Colon (tissue), 2 donors: Measurements from ENCODE around the gene GC.
"Not testable (repeated sequence)": the region's sequence is repeated elsewhere in the genome, so short reads cannot be mapped to it uniquely, and the experiment has no call there.

ENCODE experiments used
- FAIRE-seq: peaks from 2 replicates; lab custom pipeline; 2012; peaks lifted over from hg19 to GRCh38; lab: Jason Lieb, UNC
- donor health status: control.
- donor health status: control.

GC gene, protein sequence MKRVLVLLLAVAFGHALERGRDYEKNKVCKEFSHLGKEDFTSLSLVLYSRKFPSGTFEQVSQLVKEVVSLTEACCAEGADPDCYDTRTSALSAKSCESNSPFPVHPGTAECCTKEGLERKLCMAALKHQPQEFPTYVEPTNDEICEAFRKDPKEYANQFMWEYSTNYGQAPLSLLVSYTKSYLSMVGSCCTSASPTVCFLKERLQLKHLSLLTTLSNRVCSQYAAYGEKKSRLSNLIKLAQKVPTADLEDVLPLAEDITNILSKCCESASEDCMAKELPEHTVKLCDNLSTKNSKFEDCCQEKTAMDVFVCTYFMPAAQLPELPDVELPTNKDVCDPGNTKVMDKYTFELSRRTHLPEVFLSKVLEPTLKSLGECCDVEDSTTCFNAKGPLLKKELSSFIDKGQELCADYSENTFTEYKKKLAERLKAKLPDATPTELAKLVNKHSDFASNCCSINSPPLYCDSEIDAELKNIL

GRCh38 chr4:71783972-71784371, at the start of gene GC:
GC (minus strand) TSS chr4:71784079; CDS start chr4:71784018, 61 bp downstream.
- FAIRE-seq, result no peak

GRCh38 chr4:71833232-71833900, 49.5 kb upstream of the GC start:
- FAIRE-seq, result no peak

- FAIRE-seq, result no peak
These were observed 48.2 kb upstream of the GC start for GRCh38 chr4:71832049-71832448.

- FAIRE-seq, result no peak
These were observed 46.8 kb upstream of the GC start for GRCh38 chr4:71830497-71831190.

- FAIRE-seq, result no peak
These were observed 44.6 kb upstream of the GC start for GRCh38 chr4:71828470-71828869.

DNA sequence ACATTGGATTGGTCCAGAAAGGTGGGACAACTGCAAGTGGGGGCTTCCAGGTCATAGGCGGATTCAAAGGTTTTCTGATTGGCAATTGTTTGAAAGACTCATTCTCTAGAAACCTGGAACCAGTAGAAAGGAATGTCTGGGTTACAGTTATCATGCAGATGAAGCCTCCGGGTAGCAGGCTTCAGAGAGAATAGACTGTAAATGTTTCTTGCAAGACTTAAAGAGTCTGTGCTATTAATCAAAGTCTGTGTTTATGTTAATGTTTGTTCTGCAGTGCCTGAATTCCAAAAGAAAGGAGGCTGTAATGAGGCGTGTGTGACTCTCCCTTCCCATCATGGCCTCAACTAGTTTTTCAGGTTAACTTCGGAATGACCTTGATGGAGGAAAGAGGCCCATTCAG, 43.9 kb upstream of the GC start:
- FAIRE-seq, result no peak

DNA sequence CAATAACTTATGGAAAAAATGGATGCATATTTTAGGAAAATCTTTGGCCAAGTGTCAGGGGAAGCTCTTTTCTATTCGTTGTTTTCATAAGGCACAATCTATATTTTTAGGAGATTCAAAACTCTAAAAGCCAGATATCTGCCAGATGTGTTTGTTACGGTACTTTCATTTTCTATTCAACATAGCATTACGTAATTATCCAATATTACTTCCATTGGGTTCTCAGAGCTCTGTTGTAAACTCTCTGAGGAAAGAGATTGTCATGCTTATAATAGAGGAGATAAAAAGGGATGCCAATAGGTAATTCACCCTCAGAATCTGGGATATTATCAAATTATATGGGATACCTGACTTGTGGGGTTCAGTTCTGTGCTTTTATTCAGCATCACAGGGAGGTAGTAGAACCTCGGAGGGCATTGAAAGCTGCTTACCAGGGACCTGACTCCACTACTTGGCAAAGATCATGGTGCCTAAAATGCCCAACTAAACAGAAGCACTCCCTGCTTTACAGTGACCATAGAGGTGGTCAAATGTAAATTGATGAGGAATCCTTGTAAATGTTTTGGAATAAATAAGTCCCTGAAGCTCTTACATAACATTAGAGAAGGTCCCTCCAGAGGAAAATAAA, 32.9 kb upstream of the GC start:
- FAIRE-seq, result no peak

GRCh38 chr4:71814433-71814832, 30.6 kb upstream of the GC start:
- FAIRE-seq, result no peak

GRCh38 chr4:71809805-71810204, 25.9 kb upstream of the GC start:
- FAIRE-seq, result not testable (repeated sequence)

GRCh38 chr4:71807469-71807868, 23.6 kb upstream of the GC start:
- no peak for FAIRE-seq

DNA sequence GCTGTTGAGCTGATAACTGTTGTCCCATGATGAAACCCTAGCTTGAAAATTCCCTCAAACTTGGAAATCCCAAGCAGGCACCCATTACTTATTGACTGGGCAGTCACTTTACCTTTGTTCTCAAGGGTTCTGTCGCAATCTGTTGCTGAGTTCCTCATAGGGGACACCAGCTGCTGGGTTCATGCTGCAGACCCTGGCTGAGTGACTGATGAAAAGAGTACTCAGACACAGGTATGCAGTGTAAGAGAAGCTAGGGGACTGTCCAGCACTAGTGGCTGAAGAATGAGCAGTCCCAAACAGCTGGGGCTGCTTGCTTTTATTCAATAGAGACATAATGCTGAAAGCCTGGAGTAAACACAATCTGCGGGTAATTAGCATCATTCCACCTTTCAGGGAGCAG, 21.4 kb upstream of the GC start:
- not testable (repeated sequence) for FAIRE-seq

DNA sequence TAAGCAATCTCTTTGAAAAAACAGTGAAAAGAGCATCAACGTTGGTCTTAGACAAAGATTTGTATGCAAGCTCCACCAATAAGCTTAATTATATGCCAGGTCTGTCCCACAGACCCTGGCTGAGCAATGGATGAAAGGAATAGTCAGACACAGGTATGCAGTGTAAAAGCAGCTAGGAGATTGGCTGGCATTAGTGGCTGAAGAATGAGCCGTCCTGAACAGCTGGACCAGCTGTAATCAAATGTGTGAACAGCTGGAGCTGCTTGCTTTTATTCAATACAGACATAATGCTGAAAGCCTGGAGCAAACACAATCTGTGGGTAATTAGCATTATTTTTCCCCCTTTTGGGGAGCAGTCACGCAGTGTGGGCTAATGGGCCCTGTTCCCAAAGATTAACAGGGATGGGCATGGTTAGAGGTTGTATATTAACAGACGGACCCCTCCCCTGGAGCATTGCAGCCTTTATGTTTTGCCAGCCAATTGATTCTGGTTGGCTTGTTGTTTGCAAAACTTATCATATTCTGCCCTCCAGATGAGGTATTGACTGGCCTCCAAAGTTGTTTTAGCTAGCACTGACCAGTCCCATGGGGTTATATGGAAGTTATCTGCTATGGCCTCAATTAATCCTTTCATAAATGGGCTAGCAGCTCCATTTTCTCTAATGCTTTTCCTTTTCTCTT, 20.3 kb upstream of the GC start:
- FAIRE-seq, result not testable (repeated sequence)

- no peak for FAIRE-seq
These were observed 2.1 kb upstream of the GC start for GRCh38 chr4:71785959-71786358.

DNA sequence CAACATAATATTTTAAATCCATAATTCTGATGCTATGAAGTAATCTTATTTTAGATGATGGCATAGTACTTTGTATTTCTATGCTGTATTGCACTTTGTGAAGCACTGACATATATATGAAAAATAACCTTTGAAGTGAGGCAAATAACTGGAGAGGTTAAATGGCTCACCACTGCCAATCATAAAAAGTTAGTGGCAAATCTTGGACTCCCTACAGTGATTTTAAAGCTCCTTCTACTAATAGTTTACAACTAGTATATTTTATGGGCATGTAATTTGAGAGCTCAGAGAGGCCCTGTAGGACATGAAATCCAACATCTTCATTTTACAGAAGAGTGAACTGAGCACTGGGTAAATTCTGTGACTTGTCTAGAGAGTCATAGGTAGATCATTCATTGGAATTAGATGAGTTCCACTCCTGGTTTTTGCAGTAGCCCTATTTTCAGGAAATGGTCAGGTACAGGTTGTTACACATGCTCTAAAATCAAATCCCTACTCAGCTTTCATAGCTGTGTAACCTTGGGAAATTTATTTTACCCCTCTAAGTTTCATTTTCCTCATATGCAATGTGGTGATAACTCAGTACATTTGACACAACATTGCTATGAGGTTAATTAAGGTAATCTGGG, 804 bp upstream of the GC start:
- no peak for FAIRE-seq

GRCh38 chr4:71777891-71778290, 6.0 kb downstream of the GC start:
- FAIRE-seq, result no peak

- peak; percentile 43 for FAIRE-seq
These were observed 8.4 kb downstream of the GC start for GRCh38 chr4:71775449-71775848.

- FAIRE-seq, result no peak
These were observed 9.7 kb downstream of the GC start for GRCh38 chr4:71774136-71774535.

DNA sequence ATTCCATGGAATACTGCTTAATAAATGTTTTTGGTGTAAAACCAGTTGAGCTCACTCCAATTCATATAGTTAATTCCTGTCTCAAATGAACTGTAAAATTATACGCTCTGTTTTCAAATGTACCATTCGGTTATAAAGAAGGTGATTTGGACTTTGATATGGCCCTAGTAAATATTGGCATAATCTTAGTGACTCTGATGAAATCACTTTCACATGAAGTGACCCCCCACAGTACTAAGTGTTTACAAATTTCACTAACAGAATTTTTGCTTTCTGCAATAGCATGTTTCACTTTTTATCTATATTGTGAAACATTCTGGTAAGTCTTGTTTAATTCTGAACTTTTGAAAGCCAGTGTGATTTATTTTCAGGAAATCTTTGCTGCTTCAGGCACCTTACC, 10.9 kb downstream of the GC start:
- FAIRE-seq, result no peak

DNA sequence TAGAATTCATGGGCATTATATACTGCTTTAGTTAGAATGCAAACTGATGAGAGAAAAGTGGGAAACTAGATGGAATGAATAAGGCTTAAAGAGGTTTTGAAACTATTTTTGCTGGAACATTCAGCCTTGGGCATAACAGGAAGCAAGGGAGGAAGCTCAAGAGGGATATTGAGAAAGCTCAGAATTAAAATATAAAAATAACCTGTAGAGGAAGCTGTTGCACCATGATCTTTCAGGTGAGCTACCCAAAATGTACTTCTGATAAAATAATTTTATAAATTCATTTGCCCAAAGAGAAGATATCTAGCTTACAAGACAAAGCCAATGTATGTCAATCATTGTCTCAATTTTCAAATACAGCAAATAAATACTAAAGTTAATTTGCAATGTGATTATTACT, 11.3 kb downstream of the GC start:
- no peak for FAIRE-seq

DNA sequence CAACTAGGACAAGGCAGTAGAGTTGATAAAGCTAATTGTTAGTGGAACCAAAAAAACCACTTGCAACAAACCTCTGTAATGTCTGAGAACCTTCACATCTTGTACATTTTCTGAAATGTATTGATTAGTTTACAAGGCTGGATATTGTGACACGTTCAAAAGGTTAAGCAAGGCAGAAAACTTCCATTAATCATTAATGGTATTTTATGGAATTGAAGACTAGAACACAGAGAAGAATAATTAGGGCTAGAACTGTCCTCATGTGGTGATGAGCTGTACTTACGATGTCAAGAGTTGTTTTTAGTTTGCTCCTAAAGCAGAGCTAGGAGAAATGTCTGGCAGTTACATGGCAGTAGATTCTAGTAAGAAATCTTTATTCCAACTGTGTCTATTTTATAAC, 12.3 kb downstream of the GC start:
- FAIRE-seq, result no peak

GRCh38 chr4:71769434-71769833, 14.4 kb downstream of the GC start:
- no peak for FAIRE-seq
